KMS-11 (cell line): ENCODE data around the gene PPM1H.
A peak's percentile ranks its signal among the peaks of the same experiment; 100 is the strongest.

ENCODE experiments used
- H2AFZ ChIP-seq: fragments of 200-600 bp; sonication (generic); 2 replicates; pipeline ENCODE4 v1.6.1; 2016; ENCODE audit warnings: antibody characterized with exemption, mixed run types, low read depth
- H3K27ac ChIP-seq: fragments of 200-600 bp; sonication (generic); 2 replicates; pipeline ENCODE4 v1.6.1; 2016; ENCODE audit warnings: mild to moderate bottlenecking, mixed run types
- H3K27me3 ChIP-seq: fragments of 200-600 bp; sonication (generic); 2 replicates; pipeline ENCODE4 v1.6.1; 2017; ENCODE audit warnings: mild to moderate bottlenecking, low read depth, mixed run types, moderate library complexity; ENCODE audit not compliant: insufficient read depth
- H3K36me3 ChIP-seq: fragments of 200-600 bp; sonication (generic); 2 replicates; pipeline ENCODE4 v1.6.1; 2017; ENCODE audit warnings: mild to moderate bottlenecking, mixed run types; ENCODE audit not compliant: insufficient read depth
- H3K4me1 ChIP-seq: fragments of 200-600 bp; sonication (generic); 2 replicates; pipeline ENCODE4 v1.6.1; 2016; ENCODE audit warnings: mild to moderate bottlenecking, low read depth, mixed run types; ENCODE audit not compliant: poor library complexity, severe bottlenecking
- H3K4me2 ChIP-seq: fragments of 200-600 bp; sonication (generic); 2 replicates; pipeline ENCODE4 v1.7.0; 2016; ENCODE audit warnings: mild to moderate bottlenecking, mixed run types
- H3K4me3 ChIP-seq: fragments of 200-600 bp; sonication (generic); IDR thresholded peaks from 2 replicates; pipeline ENCODE4 v1.6.1; 2017; ENCODE audit warnings: low read depth, low read length, mixed read lengths; ENCODE audit not compliant: insufficient read depth
- H3K79me2 ChIP-seq: fragments of 200-600 bp; sonication (generic); 2 replicates; pipeline ENCODE4 v1.6.1; 2016; ENCODE audit warnings: low read depth, mixed run types; ENCODE audit not compliant: insufficient read depth
- H3K9ac ChIP-seq: fragments of 200-600 bp; sonication (generic); 2 replicates; pipeline ENCODE4 v1.6.1; 2016; ENCODE audit warnings: mild to moderate bottlenecking, mixed run types
- H4K20me1 ChIP-seq: fragments of 200-600 bp; sonication (generic); 2 replicates; pipeline ENCODE4 v1.6.1; 2016; ENCODE audit warnings: mild to moderate bottlenecking, mixed run types; ENCODE audit not compliant: insufficient read depth
- TF ChIP-seq, protein P1 (sequence below): fragments of 200-600 bp; sonication (generic); conservative IDR thresholded peaks from 2 replicates; pipeline ENCODE4 v1.6.1; 2017; ENCODE audit warnings: low read depth, mild to moderate bottlenecking, antibody characterized with exemption, low read length, moderate library complexity, mixed read lengths

Gene PPM1H

DNA sequence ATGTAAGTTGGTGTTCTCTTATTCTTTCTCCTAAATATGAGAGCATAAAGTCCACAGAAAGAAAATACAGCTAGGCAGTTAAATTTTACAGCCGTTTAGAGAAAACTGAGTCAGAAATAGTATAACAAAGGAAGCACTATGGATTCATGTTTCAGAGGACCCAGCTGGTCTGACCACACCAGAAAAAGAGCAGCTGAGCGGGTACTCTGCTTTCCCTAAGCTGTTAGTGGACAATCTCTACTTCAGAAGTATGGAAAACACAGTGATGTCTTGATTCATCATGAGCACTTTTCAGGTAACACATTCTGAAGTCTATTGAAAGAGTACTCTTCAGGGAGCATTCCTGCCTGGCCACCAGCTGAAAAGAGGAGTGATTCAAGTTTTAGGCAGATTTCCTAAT, 12.4 kb downstream of the PPM1H start:
- Histone ChIP-seq H3K4me3 (no peak overlapping the region), H3K27ac (no peak overlapping the region), H3K4me2 (peak overlapping the region; percentile 55), H4K20me1 (no peaks in the 10 kb centered on the region), H3K79me2 (no peaks in the 10 kb centered on the region), H2AFZ (no peak overlapping the region), H3K9ac (no peak overlapping the region), H3K27me3 (no peaks in the 10 kb centered on the region), H3K4me1 (peaks cover 52% of the 10 kb centered on the region), H3K36me3 (no peaks in the 10 kb centered on the region)
- TF ChIP-seq, protein P1, sequence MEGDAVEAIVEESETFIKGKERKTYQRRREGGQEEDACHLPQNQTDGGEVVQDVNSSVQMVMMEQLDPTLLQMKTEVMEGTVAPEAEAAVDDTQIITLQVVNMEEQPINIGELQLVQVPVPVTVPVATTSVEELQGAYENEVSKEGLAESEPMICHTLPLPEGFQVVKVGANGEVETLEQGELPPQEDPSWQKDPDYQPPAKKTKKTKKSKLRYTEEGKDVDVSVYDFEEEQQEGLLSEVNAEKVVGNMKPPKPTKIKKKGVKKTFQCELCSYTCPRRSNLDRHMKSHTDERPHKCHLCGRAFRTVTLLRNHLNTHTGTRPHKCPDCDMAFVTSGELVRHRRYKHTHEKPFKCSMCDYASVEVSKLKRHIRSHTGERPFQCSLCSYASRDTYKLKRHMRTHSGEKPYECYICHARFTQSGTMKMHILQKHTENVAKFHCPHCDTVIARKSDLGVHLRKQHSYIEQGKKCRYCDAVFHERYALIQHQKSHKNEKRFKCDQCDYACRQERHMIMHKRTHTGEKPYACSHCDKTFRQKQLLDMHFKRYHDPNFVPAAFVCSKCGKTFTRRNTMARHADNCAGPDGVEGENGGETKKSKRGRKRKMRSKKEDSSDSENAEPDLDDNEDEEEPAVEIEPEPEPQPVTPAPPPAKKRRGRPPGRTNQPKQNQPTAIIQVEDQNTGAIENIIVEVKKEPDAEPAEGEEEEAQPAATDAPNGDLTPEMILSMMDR: no peak

GRCh38 chr12:62919838-62920237, 15.1 kb downstream of the PPM1H start:
- Histone ChIP-seq H3K9ac (no peak overlapping the region), H3K4me1 (peaks cover 52% of the 10 kb centered on the region), H3K4me3 (no peak overlapping the region), H4K20me1 (no peaks in the 10 kb centered on the region), H2AFZ (no peak overlapping the region), H3K79me2 (no peaks in the 10 kb centered on the region), H3K27ac (peak overlapping the region; percentile 33; the same call in 1 of the 2 replicates), H3K36me3 (no peaks in the 10 kb centered on the region), H3K4me2 (peak overlapping the region; percentile 55), H3K27me3 (no peaks in the 10 kb centered on the region)
- TF ChIP-seq, protein P1: no peak

DNA sequence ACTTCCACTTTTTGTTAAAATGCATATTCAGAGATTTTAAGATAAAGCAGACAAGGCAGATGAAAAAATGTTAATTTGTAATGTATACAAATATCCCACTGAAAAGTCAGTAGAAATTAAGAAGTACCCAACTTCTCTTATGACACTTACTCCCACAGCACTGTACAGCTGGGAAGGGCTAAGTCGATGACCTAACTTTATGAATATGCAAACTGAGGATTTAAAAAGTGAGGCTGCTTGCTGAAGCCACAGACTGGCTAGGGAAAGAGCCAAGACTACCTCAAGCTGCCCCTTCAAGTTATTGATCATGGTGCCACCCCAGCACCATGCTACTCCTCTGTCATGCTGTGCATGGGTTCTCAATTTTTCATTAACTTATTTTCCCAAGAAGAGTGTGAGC, 17.0 kb downstream of the PPM1H start:
- H3K27ac ChIP-seq: no peak overlapping the region
- H3K9ac ChIP-seq: no peak overlapping the region
- H3K79me2 ChIP-seq: no peaks in the 10 kb centered on the region
- H3K27me3 ChIP-seq: no peaks in the 10 kb centered on the region
- no peaks in the 10 kb centered on the region for H4K20me1 ChIP-seq
- H3K4me2 ChIP-seq: no peak overlapping the region
- no peak overlapping the region for H2AFZ ChIP-seq
- H3K4me1 ChIP-seq: peaks cover 47% of the 10 kb centered on the region
- TF ChIP-seq, protein P1: no peak
- H3K36me3 ChIP-seq: no peaks in the 10 kb centered on the region
- no peak overlapping the region for H3K4me3 ChIP-seq

GRCh38 chr12:62916632-62917425, 18.1 kb downstream of the PPM1H start:
- no peak overlapping the region for H3K4me2 ChIP-seq
- H3K4me1 ChIP-seq: peaks cover 36% of the 10 kb centered on the region
- no peaks in the 10 kb centered on the region for H4K20me1 ChIP-seq
- H2AFZ ChIP-seq: no peak overlapping the region
- no peaks in the 10 kb centered on the region for H3K27me3 ChIP-seq
- no peak overlapping the region for H3K9ac ChIP-seq
- TF ChIP-seq, protein P1: no peak
- H3K36me3 ChIP-seq: no peaks in the 10 kb centered on the region
- no peak overlapping the region for H3K4me3 ChIP-seq
- no peak overlapping the region for H3K27ac ChIP-seq
- H3K79me2 ChIP-seq: no peaks in the 10 kb centered on the region
